ENCODE measurements around the gene AURKA. TPM values are rescaled to one million over a fixed set of nuclear protein-coding genes. Genes with fewer than 3 reads are reported as not detected.
"Not testable (repeated sequence)": the region's sequence is repeated elsewhere in the genome, so short reads cannot be mapped to it uniquely, and the experiment has no call there.

Gene AURKA
- total RNA-seq, 1 donor from 2014 or later = 5.7 TPM

DNA sequence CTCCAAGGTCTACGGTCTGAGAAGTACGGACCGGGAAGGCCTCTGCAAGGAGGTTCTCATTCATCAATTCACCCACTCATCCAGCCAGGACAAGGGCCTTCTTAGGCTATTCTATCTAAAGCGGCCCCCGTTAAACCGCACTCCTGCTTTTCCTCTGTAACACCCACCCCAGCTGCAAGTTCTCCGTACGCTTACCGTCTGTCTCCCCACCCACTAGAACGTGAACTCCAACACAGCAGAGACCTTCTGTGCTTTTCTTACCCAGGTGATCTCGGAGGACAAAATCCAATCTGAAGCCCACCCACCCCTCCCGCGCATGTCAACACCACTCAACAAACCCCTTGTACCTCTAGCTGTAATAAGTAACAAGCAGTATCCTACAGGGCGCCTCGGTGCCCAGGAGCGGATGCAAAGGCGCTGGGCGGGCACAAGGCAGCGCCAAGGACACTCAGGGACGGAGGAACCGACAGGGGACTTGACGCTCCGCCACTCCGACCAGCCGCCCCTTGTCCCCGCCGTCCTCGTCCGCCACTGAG lies 351 bp downstream of the AURKA start:
- no peak for DNase-seq (ENCODE audit: low read depth)

DNA sequence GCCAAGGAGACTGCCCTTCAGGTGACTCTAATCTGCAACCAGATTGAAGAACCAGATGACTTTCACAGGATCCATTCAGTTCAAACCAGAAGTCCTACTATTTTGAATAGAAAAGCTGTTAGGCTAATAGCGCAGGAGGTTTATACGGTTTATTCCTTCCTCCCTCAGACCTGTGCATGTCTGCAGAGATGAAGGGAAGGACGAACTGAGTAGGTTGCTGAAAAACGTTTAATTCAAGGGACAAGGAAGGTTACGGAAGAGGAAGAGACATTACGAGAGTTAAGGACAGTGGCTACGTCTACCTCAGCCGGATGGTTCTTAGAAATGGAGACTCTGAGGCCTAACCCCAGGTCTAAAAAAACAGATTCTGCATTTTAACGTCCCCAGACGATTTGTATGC lies 978 bp downstream of the AURKA start:
- no peak for DNase-seq (ENCODE audit: low read depth)

DNA sequence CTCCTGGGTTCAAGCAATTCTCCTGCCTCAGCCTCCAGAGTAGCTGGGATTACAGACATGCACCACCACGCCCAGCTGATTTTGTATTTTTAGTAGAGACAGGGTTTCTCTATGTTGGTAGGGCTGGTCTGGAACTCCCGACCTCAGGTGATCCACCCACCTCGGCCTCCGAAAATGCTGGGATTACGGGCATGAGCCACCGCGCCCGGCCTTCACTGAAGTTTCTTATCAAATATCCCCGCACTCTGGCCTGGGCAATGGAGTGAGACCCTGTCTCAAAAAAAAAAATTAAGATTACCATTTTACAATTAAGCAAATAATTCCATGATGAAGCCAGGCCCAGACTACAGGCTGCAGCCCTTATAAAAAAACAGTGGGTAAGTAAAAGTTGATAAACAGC lies 1.6 kb downstream of the AURKA start:
- DNase-seq (ENCODE audit: low read depth) = not testable (repeated sequence)

DNA sequence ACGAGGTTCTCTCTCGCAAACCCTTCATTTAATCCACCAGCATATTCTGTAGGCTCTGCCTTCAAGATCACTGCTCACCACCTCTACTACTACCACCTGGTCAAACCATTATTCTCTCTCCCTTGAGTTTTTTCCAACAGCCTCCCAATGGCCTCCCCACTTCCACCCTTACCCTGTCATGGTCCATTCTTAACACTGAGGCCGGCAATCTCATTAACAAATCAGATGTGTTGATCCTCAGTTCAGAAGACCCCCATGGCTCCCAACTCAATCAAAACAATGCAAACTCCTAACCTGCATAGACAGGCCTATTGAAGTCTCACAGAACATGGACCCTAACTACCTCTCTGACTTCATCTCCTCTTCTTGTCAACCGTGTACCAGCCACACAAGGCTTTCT lies 2.2 kb downstream of the AURKA start:
- DNase-seq (ENCODE audit: low read depth) = no peak

DNA sequence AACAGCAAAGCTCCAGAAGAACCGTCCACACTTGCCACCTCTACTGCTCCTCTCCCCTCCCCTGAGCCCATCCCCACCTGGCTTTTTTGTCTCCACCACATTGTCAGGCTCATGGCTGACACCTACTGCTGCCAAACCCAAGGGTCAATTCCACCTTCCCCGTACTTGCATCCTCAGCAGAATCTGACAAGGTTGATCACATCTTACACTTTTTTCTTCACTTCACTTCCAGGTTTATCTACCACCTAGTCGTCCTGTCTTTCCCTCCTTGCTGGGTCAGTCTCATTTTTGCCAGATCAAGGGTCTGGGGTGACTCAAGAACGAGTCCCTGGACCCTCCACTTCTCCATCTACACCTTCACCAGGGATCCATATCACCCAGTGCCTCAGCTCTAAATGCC lies 3.1 kb downstream of the AURKA start:
- DNase-seq (ENCODE audit: low read depth) = no peak

DNA sequence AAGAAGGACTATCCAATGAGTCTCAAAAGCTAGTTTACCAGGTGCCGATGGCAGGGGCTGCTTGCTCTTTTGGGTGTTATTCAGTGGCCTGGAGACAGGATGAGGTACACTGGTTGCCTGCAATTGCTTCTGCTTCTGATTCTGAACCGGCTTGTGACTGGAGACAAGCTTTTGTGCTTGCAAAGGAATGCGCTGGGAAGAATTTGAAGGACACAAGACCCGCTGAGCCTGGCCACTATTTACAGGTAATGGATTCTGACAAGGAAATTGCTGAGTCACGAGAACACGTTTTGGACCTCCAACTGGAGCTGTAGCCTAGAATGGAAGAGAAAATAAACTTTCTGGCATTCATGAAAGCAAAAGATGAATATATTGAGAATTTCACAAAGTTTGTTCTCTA lies 5.8 kb downstream of the AURKA start:
- no peak for DNase-seq (ENCODE audit: low read depth)

DNA sequence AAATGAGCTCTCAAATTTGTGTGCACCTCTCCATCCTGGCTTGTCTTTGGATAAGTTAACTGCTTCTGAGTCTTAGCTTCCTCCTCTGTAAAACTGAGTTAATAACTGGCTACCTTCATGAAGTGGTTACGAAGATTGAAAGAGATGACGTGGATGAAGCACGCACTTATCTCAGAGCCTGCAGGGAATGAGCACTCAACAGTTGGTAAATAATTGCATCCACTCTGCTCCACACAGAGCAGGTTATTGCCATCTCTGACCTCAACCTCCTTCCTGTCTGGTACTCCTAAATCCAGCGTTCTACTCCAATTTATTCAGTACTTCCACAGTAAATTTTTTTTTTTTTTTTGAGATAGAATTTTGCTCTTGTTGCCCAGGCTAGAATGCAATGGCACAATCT lies 6.9 kb downstream of the AURKA start:
- DNase-seq (ENCODE audit: low read depth) = no peak

DNA sequence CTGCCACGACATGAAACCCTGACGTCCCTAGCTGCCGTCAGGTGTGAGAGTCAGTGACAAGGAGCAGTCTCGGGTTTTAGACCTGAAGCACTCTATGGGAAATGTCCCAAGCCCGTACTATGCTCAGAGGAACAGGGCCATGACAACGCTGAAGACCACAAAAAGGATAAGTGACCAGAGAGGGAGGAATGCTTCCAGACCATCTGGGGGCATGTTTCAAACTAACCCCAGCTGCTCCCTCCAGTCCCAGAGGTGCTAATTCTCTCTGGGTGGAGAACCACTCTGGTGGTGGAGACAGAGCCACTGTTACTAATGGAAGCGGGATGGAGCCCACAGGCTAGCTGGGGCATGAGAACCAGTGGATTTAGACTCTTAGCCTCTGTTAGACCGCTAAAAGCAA lies 8.7 kb downstream of the AURKA start:
- DNase-seq (ENCODE audit: low read depth) = peak; percentile 70

DNA sequence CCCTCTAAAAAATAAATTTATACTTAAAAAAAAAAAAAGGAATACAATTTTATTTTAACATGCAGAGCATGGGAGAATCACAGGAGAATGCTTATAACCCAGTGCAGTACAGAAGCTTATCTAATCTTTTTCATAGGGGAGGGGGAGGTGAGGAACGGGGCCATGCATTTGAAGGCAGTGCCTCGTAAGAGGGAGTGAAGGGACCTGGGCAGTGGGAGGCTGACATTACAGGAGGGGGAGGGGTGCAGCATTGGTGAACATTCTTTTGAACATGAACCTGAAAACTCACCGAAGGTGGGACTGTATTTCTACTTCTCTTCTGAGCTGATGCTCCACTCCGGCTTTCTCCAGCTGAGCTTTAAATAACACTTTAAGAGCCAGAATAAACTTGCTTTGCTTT lies 9.3 kb downstream of the AURKA start:
- DNase-seq (ENCODE audit: low read depth) = no peak

DNA sequence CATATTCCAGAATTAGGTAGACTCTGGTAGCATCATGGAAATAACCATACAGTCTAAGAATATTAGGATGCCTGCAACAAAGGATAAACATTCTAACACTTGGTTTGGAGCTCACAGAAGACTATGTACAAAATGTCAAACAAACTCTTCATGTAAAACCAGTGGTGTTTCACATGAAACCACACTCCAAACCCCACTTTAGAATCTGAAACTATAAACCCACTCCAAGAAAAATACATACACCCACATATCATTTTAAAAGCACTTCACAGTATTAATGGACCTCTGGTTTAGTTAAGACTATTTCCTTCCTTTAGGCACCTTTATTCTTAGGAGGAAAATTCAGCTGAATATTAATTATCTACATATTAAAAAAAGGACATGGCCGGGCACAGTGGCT lies 10.5 kb downstream of the AURKA start:
- DNase-seq (ENCODE audit: low read depth) = no peak

DNA sequence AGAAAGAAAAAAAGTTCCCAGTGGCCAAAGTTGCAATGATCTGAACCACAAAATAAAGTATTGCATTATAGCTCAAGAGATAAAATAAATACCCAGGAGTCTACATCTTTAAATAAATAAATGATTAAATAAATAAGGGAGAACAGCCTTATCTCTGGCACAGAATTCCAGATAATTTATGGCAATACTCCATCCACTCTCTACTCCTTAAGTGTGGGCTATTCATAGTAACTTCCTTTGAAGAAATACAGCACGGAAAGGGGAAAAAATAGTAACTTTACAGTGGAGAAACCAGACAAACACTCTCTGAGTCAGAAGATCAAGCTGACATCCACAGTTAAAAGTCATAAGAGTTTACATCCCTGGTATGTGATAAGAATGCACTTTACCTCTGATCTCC lies 11.6 kb downstream of the AURKA start:
- no peak for DNase-seq (ENCODE audit: low read depth)

DNA sequence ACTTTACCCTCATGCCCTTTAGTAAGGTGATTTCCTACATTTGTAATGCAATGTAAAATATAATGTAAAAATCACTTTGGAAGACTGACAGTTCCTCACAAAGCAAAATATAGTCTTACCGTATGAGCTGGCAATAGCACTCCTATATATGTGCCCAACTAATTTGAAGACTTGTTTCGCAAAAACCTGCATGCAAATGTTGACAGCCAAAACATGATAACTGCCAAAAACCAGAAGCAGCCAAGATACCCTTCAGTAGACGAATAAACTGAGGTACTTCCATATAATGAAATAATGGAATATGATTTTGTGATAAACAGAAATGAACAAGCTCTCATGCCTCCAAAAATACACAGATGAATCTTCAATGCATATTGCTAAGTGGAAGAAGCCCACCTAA lies 13.6 kb downstream of the AURKA start:
- DNase-seq (ENCODE audit: low read depth) = no peak

DNA sequence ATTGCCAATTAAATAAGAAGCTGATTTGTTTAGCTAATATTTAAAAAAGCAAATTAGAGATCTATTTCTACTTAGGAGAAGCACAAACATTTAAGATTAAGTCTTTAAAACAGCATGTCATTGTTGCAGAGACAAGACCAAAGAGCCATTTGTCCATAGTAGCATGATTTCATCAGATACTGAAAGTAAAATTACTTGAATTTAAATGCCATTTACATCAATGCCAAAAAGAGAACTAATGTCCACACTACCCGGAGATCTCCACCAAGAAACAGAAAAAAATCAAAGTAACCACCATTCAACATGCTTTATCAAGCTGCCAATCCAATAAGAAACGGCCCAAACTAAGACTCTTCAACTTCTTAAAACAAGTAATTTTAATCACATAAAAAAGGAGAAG lies 15.7 kb downstream of the AURKA start:
- DNase-seq (ENCODE audit: low read depth) = no peak

DNA sequence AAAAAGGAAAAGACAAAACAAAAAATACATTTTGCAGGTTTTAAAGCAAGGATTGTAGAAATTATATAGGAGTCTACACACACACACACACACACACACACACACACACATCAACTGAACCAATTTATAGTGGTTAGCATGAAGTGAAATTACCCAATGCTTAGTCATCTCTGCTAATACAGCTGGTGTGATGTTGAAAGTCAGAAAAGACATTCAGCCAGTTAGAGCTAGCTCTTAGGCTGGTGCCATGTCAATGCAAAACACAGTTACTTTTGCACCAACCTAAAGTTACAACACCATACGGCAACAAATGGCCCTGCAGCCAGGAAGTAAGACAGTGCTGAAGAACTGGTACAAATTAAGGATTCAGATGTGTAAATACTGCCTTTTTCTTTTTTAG lies 18.1 kb downstream of the AURKA start:
- peak; percentile 76 for DNase-seq (ENCODE audit: low read depth)

DNA sequence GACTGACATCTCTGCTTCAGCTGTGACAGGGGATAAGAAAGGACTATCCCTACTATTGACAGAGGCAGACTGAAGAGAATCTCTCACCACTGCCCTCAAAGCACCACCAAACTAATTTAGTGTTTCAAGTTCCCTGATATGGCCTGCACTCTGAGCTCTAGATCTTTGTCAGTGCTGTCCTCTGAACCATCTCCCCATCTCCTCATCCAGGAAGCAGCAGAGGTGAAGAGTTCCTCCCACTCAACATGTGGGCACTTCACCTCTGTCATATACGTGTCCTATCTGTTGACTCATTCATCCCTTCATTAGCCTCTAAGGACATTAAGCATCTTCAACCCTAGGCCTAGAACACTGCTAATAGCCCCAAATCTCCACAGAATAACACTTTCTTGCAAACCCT lies 19.2 kb downstream of the AURKA start:
- no peak for DNase-seq (ENCODE audit: low read depth)

DNA sequence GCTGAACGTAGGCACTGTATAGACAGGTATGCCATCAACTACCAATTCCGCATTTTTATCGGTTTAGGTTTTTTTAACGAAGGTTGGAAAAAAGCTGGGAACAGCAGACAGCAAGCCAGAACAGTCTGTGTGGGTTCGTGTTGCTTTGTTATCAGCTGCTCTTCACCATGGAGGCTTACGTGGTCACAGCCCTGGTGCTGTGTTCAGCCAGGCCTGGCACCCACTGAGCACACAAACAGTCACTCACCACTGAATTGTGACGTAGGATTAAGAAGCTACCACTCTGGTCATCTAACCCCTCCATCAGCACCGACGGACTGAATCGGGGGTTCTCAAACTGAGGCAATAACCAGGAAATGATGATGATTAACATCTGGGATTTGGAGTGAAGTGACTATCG lies 20.0 kb downstream of the AURKA start:
- peak; percentile 71 for DNase-seq (ENCODE audit: low read depth)

DNA sequence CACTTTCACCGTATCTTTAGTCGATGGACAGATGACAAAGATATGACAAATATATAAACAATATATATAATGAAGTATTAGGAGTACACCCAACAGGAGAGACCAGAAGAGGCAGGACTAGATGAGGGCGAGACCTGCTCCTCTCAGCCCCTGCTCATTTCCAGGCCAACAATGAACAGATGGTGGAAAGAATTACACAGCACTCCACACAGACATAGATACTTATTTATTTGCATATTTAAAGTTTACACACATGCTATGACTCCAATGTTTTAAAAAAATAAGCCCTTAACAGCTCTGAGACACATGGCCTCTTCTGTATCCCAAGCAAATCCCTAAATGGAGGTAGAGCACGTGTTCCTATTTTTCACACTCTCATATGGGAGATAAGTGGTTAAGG lies 22.8 kb downstream of the AURKA start:
- DNase-seq (ENCODE audit: low read depth) = no peak

DNA sequence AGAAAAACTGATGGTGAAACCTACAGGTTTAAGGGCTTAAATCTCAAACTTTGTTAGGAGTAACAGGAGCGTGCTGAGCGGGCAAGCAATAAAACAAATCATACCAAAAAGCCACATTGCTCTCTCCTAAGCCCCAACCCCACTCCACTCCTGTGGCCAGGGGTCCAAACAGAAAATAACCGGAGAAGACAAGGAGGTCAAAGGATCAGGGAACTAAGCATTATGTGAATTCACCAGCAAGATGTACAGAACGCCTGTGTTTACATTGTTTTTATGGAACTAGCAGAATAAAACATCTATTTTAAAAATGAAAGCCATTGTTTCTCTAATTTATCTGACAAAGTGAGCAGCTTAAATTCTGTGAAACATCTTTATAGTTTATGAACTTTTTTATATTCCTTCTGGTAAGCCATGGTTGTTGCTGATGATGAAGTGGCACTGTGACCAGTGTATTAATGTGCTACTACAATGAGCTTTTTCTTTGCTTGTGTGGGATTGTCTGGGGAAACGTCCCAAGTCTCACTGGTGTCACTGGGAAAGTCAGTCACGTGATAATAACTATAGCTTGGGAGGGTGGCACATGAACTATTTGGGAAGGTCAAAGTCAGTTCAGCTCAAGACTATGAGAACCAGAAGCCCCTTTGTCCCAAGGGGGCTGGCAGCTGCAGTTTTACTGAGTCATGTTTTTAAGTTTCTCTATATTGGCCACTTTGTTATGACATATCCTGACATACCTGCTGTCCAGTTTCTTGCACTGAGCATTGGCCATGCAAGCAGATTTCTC lies 23.5 kb downstream of the AURKA start:
- DNase-seq (ENCODE audit: low read depth) = peak; percentile 59

DNA sequence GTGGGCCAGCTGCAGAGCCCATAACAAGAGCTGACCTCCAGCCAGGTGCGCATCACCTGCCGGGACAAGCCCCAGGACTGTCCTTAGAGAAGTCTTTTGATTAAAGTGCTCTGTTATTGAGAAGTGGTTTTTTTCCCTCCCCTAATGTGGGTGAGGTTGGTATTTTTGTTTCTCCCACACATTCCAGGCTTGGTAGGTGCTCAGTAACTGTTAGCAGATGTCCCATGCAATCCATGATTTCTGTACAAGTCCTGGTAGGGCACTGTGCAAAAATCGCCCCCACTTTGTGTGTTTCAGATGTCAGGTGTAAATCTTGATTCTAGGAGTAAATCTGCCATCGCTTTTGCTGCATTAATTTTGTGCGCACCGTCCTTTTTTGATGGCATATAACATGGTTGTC lies 28.5 kb downstream of the AURKA start:
- DNase-seq (ENCODE audit: low read depth) = no peak

DNA sequence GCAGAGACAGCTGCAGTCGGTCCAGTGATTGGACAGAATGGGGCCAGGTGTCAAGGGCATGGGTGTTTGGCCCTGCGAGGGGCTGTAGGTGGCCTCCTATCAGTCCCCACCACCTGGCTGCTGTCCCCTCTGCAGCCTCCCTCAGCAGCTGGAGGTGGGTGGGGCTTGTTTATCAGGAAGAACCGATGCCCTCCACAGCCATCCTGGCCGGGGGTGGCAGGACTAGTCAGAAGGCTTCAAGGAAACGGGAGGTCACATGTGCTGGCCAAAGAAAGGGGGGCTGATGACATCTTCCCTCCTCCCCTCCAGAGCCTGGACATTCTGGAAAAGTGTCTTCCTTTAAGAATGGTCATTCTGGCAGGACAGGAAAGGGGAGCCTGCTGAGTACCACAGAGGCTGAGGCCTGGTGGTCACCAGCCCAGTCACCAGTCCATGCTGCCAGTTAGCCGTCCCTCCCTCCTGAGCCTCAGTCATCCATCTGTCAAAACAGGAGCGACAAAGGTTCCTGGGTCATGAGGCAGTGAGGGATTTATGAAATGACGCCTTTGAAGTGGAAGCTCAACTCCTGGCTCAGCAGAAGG lies 29.1 kb downstream of the AURKA start:
- DNase-seq (ENCODE audit: low read depth) = no peak

DNA sequence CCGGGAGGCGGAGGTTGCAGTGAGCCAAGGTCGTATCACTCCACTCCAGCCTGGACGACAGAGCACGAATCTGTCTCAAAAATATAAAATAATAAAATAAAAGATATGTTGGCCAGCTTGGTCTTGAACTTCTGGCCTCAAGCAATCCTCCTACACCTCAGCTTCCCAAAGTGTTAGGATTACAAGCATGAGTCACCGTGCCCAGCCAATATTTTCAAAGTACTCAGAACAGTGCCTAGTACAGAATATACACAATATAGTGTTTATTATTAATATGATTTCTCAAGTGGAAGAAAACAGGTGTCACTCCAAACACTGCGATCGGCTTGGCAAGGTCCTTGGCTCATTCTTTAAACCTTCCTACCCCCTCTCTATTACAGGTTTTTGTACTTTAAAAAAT lies 30.1 kb downstream of the AURKA start:
- DNase-seq (ENCODE audit: low read depth) = no peak

DNA sequence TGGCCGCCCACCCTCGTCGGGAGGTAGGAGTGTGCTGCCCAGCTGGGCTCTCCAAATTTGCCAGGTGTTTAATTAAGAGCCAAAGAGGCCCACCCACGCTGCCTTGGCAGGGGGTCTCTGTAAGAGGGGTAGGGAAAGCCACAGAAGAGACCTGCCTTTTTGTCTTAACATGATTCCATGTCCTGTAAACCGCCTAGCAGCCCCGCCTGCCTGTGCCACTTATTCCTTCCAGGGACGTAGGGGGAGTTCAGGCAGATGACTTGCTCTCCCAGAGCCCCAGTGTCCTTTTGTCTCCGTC lies 31.2 kb downstream of the AURKA start:
- DNase-seq (ENCODE audit: low read depth) = no peak
